Spleen (tissue), 7 donors: ENCODE measurements around the gene LASP1.

Experiments
- POLR2AphosphoS5 ChIP-seq, 3 donors: sonication (generic); formaldehyde crosslinking; IDR thresholded peaks; one replicate each; pipeline ENCODE4 v1.5.1; 2017; ENCODE audit warnings: antibody characterized with exemption in 3 of 3
- TF ChIP-seq, protein P1 (sequence below), 11 experiments: fragments of 200-600 bp in 7 of 11; fragments of 450-650 bp in 4 of 11; sonication (generic) in 4 of 11; IDR thresholded peaks in 8 of 11; conservative IDR thresholded peaks in 3 of 11; 1 replicate in 7 of 11; 2 replicates in 4 of 11; pipeline versions ENCODE4 v1.4.0 to v1.8.0; 2016 to 2021; ENCODE audit warnings: antibody characterized with exemption in 11 of 11, inconsistent platforms in 4 of 11, mild to moderate bottlenecking in 1 of 11
- donor health status: DM: no; HTN: no; CAD: no; lungs with moderate emphysema.
- donor health status: DM: no; HTN: no; CAD: no.
- donor health status: DM: no; HTN: no; CAD: no.

DNA sequence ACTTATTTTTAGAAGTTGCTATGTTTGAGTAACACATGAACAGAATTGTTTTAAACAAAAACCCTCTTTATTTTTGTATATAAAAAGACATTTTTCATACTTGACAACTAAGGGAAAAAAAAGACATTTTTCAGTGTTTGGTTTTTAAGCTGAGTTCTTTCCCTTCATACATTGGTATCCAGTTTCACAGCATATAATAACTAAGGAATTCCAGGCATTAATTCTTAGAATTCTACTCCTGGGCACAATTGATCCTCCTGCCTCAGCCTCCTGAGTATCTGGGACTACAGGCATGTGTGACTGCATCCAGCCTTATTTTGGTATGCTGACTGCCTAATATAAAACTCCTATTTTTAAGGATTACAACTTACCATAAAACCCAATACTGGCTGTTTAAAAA is 88.9 kb downstream of the LASP1 start:
- TF ChIP-seq, protein P1, sequence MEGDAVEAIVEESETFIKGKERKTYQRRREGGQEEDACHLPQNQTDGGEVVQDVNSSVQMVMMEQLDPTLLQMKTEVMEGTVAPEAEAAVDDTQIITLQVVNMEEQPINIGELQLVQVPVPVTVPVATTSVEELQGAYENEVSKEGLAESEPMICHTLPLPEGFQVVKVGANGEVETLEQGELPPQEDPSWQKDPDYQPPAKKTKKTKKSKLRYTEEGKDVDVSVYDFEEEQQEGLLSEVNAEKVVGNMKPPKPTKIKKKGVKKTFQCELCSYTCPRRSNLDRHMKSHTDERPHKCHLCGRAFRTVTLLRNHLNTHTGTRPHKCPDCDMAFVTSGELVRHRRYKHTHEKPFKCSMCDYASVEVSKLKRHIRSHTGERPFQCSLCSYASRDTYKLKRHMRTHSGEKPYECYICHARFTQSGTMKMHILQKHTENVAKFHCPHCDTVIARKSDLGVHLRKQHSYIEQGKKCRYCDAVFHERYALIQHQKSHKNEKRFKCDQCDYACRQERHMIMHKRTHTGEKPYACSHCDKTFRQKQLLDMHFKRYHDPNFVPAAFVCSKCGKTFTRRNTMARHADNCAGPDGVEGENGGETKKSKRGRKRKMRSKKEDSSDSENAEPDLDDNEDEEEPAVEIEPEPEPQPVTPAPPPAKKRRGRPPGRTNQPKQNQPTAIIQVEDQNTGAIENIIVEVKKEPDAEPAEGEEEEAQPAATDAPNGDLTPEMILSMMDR (IDR thresholded peaks at IDR 0.05 in 8 of 11, conservative IDR thresholded peaks at IDR 0.05 in 3 of 11), result no peak
- no peak for TF ChIP-seq POLR2AphosphoS5 (IDR thresholded peaks at IDR 0.05)
